Neural progenitor cell (in vitro differentiated cells): ENCODE data around the gene IRX4. TPM values are rescaled to one million over a fixed set of nuclear protein-coding genes. Genes with fewer than 3 reads are reported as not detected.

Experiments
- DNase-seq: peaks from one replicate; pipeline ENCODE4 v3.0.0-alpha.2; 2016; ENCODE audit warnings: low spot score
- H2AFZ ChIP-seq: fragments of 200-600 bp; sonication (generic); replicated peaks from 2 replicates; pipeline ENCODE4 v1.6.1; 2016; ENCODE audit warnings: antibody characterized with exemption
- H3F3A ChIP-seq: fragments of 200-600 bp; sonication (generic); 2 replicates; pipeline ENCODE4 v1.6.1; 2016; ENCODE audit warnings: antibody characterized with exemption, low read depth
- H3K27ac ChIP-seq: fragments of 200-600 bp; sonication (generic); 2 replicates; pipeline ENCODE4 v1.5.1; 2016; ENCODE audit warnings: mild to moderate bottlenecking
- H3K27me3 ChIP-seq: fragments of 200-600 bp; sonication (generic); 2 replicates; pipeline ENCODE4 v1.6.1; 2016; ENCODE audit warnings: mild to moderate bottlenecking, moderate library complexity
- H3K36me3 ChIP-seq: fragments of 200-600 bp; sonication (generic); 2 replicates; pipeline ENCODE4 v1.5.1; 2016
- H3K4me1 ChIP-seq: fragments of 200-600 bp; sonication (generic); 2 replicates; pipeline ENCODE4 v1.6.1; 2016; ENCODE audit warnings: mixed run types
- H3K4me2 ChIP-seq: fragments of 200-600 bp; sonication (generic); 2 replicates; pipeline ENCODE4 v1.6.1; 2016
- H3K4me3 ChIP-seq: fragments of 200-600 bp; sonication (generic); 2 replicates; pipeline ENCODE4 v1.5.1; 2016
- H3K79me2 ChIP-seq: fragments of 200-600 bp; sonication (generic); 2 replicates; pipeline ENCODE4 v1.6.1; 2016; ENCODE audit warnings: low read depth
- H3K9ac ChIP-seq: fragments of 200-600 bp; sonication (generic); 2 replicates; pipeline ENCODE4 v1.6.1; 2016
- H3K9me3 ChIP-seq: fragments of 200-600 bp; sonication (generic); 2 replicates; pipeline ENCODE4 v1.5.1; 2016; ENCODE audit warnings: low read depth
- H4K20me1 ChIP-seq: fragments of 200-600 bp; sonication (generic); 2 replicates; pipeline ENCODE4 v1.6.1; 2016; ENCODE audit warnings: low read depth
- H3K27ac Mint-ChIP-seq: 3 replicates; pipeline ENCODE4 v1.8.0; 2021; ENCODE audit warnings: mixed read lengths
- H3K27me3 Mint-ChIP-seq: 2 replicates; pipeline ENCODE4 v1.8.0; 2022; ENCODE audit warnings: low read depth, mild to moderate bottlenecking, inconsistent platforms, moderate library complexity, mixed read lengths; ENCODE audit not compliant: insufficient read depth
- H3K36me3 Mint-ChIP-seq: 3 replicates; pipeline ENCODE4 v1.8.0; 2021; ENCODE audit warnings: mixed read lengths
- H3K4me1 Mint-ChIP-seq: 3 replicates; pipeline ENCODE4 v1.8.0; 2021; ENCODE audit warnings: mixed read lengths
- H3K4me3 Mint-ChIP-seq: 3 replicates; pipeline ENCODE4 v1.8.0; 2021; ENCODE audit warnings: mild to moderate bottlenecking, moderate library complexity, mixed read lengths
- H3K9me3 Mint-ChIP-seq: 3 replicates; pipeline ENCODE4 v1.8.0; 2020; ENCODE audit warnings: mixed read lengths
- EZH2 ChIP-seq: fragments of 200-600 bp; sonication (generic); IDR thresholded peaks from 2 replicates; pipeline ENCODE4 v1.6.1; 2017; ENCODE audit warnings: antibody characterized with exemption, mild to moderate bottlenecking, moderate library complexity
- EZH2phosphoT487 ChIP-seq: fragments of 200-600 bp; sonication (generic); IDR thresholded peaks from 2 replicates; pipeline ENCODE4 v1.6.1; 2017; ENCODE audit warnings: antibody characterized with exemption
- total RNA-seq: library from RNA; depleted of rRNA; stranded (reverse); fragments of >200 nt; gene quantifications from 2 replicates; pipeline ENCODE4 v1.2.3, GENCODE V29; 2015; ENCODE audit warnings: low replicate concordance
- TF ChIP-seq, protein P1 (sequence below): fragments of 200-600 bp; sonication (generic); IDR thresholded peaks from 2 replicates; pipeline ENCODE4 v1.5.1; 2017; ENCODE audit warnings: antibody characterized with exemption, mild to moderate bottlenecking

Gene IRX4
- total RNA-seq, 1 donor from 2014 or later, result not detected

DNA sequence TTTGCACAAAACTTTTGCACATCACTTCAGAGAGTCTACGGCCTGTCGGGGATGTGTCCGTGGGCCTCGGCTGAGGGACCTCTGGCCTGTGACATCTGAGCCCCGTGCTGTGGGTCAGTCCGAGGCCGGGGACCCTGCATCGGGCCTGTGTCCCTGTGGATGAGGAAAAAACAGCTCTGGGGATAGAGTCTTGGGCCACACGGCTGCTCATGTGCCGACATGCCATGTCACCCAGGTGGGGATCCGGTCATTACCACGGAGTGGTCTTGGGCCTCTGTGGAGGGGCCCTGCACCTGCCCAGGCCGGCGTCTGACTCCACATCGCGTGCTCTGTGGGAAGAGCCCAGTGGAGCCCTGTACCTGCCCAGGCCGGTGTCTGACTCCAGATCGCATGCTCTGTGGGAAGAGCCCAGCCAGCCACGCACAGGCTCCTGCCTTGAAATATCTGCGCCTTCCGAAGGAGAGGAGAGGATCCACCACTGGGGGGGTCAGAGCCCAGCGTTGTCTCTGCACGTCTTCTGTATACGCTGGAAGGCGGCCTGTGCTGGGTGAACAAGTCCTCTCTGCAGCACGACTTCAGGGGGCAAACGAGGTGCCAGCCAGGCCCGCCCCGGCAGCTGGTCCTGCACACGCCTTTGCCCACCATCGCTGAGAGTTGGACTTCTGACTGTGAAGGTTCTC, 27.5 kb upstream of the IRX4 start:
- Histone ChIP-seq H2AFZ (no peak overlapping the region), H3K4me3 (no peak overlapping the region), H4K20me1 (no peaks in the 10 kb centered on the region), H3K27ac (no peak overlapping the region), H3K4me1 (no peaks in the 10 kb centered on the region), H3F3A (no peaks in the 10 kb centered on the region), H3K9me3 (no peaks in the 10 kb centered on the region), H3K27me3 (no peaks in the 10 kb centered on the region), H3K79me2 (no peaks in the 10 kb centered on the region), H3K9ac (no peak overlapping the region), H3K36me3 (no peaks in the 10 kb centered on the region), H3K4me2 (no peak overlapping the region)
- Mint-ChIP-seq H3K27me3 (peaks cover 10% of the 10 kb centered on the region), H3K27ac (no peak overlapping the region), H3K36me3 (no peaks in the 10 kb centered on the region), H3K4me3 (no peak overlapping the region), H3K4me1 (no peaks in the 10 kb centered on the region), H3K9me3 (peaks cover 10% of the 10 kb centered on the region)
- TF ChIP-seq, protein P1, sequence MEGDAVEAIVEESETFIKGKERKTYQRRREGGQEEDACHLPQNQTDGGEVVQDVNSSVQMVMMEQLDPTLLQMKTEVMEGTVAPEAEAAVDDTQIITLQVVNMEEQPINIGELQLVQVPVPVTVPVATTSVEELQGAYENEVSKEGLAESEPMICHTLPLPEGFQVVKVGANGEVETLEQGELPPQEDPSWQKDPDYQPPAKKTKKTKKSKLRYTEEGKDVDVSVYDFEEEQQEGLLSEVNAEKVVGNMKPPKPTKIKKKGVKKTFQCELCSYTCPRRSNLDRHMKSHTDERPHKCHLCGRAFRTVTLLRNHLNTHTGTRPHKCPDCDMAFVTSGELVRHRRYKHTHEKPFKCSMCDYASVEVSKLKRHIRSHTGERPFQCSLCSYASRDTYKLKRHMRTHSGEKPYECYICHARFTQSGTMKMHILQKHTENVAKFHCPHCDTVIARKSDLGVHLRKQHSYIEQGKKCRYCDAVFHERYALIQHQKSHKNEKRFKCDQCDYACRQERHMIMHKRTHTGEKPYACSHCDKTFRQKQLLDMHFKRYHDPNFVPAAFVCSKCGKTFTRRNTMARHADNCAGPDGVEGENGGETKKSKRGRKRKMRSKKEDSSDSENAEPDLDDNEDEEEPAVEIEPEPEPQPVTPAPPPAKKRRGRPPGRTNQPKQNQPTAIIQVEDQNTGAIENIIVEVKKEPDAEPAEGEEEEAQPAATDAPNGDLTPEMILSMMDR, result no peak
- TF ChIP-seq EZH2phosphoT487 (no peak), EZH2 (no peak)
- DNase-seq, result no peak

DNA sequence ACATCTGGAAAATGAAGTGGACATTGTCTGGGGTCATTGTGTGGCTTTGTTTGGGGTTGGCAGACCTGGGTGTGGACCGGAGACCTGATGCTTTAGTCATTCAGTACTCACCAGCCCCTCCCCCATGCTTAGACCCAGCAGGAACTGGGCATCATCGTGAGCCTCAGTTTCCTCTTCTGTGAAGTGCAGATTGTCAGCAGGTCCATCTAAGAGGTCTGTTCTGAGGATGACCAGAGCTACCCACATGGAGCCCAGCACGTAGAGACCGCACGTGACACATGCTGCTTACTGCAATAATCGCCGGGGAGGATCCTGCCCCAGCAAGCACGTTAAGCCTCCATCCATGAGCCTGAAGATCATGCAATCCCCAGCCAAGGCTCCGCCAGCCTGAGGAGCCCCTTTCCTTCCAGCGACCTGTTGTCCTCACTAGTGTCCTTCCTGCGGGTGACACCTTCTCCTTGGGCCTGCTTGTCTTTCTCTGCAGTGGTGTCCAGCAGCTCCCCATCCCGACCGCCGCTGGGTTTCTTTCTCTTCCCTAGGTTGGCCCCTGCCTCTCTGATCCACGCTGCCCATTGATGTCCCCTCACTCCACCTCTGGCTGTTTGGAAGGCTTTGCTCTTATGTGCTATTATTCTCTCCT, 26.7 kb upstream of the IRX4 start:
- Histone ChIP-seq H4K20me1 (no peaks in the 10 kb centered on the region), H3K4me3 (no peak overlapping the region), H3K4me2 (no peak overlapping the region), H3K4me1 (no peaks in the 10 kb centered on the region), H3K27me3 (no peaks in the 10 kb centered on the region), H3K79me2 (no peaks in the 10 kb centered on the region), H3K27ac (no peak overlapping the region), H3K9ac (no peak overlapping the region), H3F3A (no peaks in the 10 kb centered on the region), H2AFZ (no peak overlapping the region), H3K36me3 (no peaks in the 10 kb centered on the region), H3K9me3 (no peaks in the 10 kb centered on the region)
- no peak for TF ChIP-seq EZH2phosphoT487
- TF ChIP-seq EZH2, result no peak
- TF ChIP-seq, protein P1, result no peak
- no peak for DNase-seq
- no peak overlapping the region for H3K27ac Mint-ChIP-seq
- H3K36me3 Mint-ChIP-seq, result no peaks in the 10 kb centered on the region
- no peak overlapping the region for H3K4me3 Mint-ChIP-seq
- H3K4me1 Mint-ChIP-seq, result no peaks in the 10 kb centered on the region
- H3K27me3 Mint-ChIP-seq, result peaks cover 7% of the 10 kb centered on the region
- H3K9me3 Mint-ChIP-seq, result peaks cover 11% of the 10 kb centered on the region

DNA sequence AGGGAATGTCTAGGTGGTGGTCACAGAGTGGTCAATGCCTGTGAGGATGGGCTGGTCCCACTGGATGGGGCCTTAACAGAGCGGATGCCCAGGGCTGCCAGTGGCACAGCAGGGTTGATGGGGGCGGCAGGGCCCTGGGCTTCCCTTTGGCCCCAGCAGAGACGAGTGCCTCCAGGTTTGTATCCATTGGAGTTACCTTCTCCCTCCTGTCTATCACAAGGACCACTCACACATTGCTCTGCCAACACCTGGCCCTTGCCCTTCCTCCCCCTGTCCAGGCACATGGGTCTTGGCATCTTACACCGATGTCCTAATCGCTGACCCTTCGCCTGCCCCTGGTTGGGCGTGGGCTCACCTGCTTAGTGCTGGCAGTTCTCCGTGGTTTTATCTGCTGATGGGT, 26.2 kb upstream of the IRX4 start:
- Mint-ChIP-seq H3K27me3 (peaks cover 6% of the 10 kb centered on the region), H3K9me3 (peaks cover 12% of the 10 kb centered on the region), H3K4me1 (no peaks in the 10 kb centered on the region), H3K27ac (no peak overlapping the region), H3K36me3 (no peaks in the 10 kb centered on the region), H3K4me3 (no peak overlapping the region)
- Histone ChIP-seq H3K36me3 (no peaks in the 10 kb centered on the region), H4K20me1 (no peaks in the 10 kb centered on the region), H2AFZ (no peak overlapping the region), H3K79me2 (no peaks in the 10 kb centered on the region), H3K4me1 (no peaks in the 10 kb centered on the region), H3K9ac (no peak overlapping the region), H3K27ac (no peak overlapping the region), H3K27me3 (no peaks in the 10 kb centered on the region), H3F3A (no peaks in the 10 kb centered on the region), H3K4me2 (no peak overlapping the region), H3K4me3 (no peak overlapping the region), H3K9me3 (no peaks in the 10 kb centered on the region)
- DNase-seq, result no peak
- TF ChIP-seq EZH2 (no peak), EZH2phosphoT487 (no peak)
- TF ChIP-seq, protein P1, result no peak
